A549 (cell line): ENCODE data around the gene BIRC5. TPM values are rescaled to one million over a fixed set of nuclear protein-coding genes. Genes with fewer than 3 reads are reported as not detected.
A peak's percentile ranks its signal among the peaks of the same experiment; 100 is the strongest.

Experiments
- ATAC-seq, 2 experiments: fragments of 200-7000 bp in 1 of 2; fragments of >200 bp in 1 of 2; cut with Nextera tagmentation in 1 of 2; cut with Tn5 transposase in 1 of 2; 3 replicates each; pipeline versions ENCODE4 v1.8.0 to v1.9.1; 2018 to 2020; ENCODE audit warnings: mild to moderate bottlenecking in 1 of 2, moderate library complexity in 1 of 2
- CTCF ChIA-PET: fragments of 300-600 bp; sonication (Branson Sonifier 250); formaldehyde crosslinking; extraction: SDS; loops from one replicate; lab custom pipeline; 2021; ENCODE audit warnings: antibody characterized with exemption, inconsistent platforms; lab: Yijun Ruan, JAX
- POLR2A ChIA-PET: fragments of 350-600 bp; formaldehyde crosslinking; extraction: SDS; loops from one replicate; lab custom pipeline; 2021; ENCODE audit warnings: antibody characterized with exemption, inconsistent platforms; lab: Yijun Ruan, JAX
- DNase-seq, 2 experiments: peaks; one replicate each; pipeline versions ENCODE4 v3.0.0 to v3.0.0-alpha.2; 2011 to 2016; ENCODE audit warnings: low read depth in 1 of 2, low spot score in 1 of 2
- FAIRE-seq: peaks from 2 replicates; lab custom pipeline; 2011; peaks lifted over from hg19 to GRCh38; lab: Jason Lieb, UNC
- H3K27ac ChIP-seq, 2 experiments: fragments of >200 bp; sonication (Bioruptor Twin); formaldehyde crosslinking; 3 replicates each; pipeline ENCODE4 v1.5.1; 2016 to 2017
- H3K4me1 ChIP-seq: fragments of >200 bp; sonication (Bioruptor Twin); formaldehyde crosslinking; 3 replicates; pipeline ENCODE4 v1.6.1; 2016
- H3K4me2 ChIP-seq: fragments of >200 bp; sonication (Bioruptor Twin); formaldehyde crosslinking; 3 replicates; pipeline ENCODE4 v1.6.1; 2016
- H3K4me3 ChIP-seq: fragments of >200 bp; sonication (Bioruptor Twin); formaldehyde crosslinking; 3 replicates; pipeline ENCODE4 v1.5.1; 2016
- H3K9me3 ChIP-seq: fragments of >200 bp; sonication (Bioruptor Twin); formaldehyde crosslinking; 3 replicates; pipeline ENCODE4 v1.6.1; 2016
- CBX8 ChIP-seq: fragments of 200-600 bp; sonication (generic); IDR thresholded peaks from 2 replicates; pipeline ENCODE4 v1.6.1; 2016
- CEBPB ChIP-seq, 2 experiments: fragments of >200 bp in 1 of 2; sonication (Bioruptor Twin) in 1 of 2; formaldehyde crosslinking in 1 of 2; IDR thresholded peaks; 2 replicates each; pipeline ENCODE4 v1.6.1; 2012 to 2016
- CHD2 ChIP-seq: fragments of 150-350 bp; IDR thresholded peaks from 2 replicates; pipeline ENCODE4 v1.6.1; 2014; ENCODE audit warnings: low read length; ENCODE audit not compliant: partially characterized antibody
- CHD4 ChIP-seq: fragments of 200-600 bp; sonication (generic); IDR thresholded peaks from 2 replicates; pipeline ENCODE4 v1.6.1; 2016; ENCODE audit warnings: antibody characterized with exemption, mild to moderate bottlenecking, borderline replicate concordance
- EHF ChIP-seq: fragments of 250-450 bp; sonication (Bioruptor Pico); IDR thresholded peaks from 2 replicates; pipeline ENCODE4 v1.5.0; 2020; ENCODE audit warnings: mild to moderate bottlenecking
- ELK1 ChIP-seq: fragments of 150-350 bp; IDR thresholded peaks from 2 replicates; pipeline ENCODE4 v1.6.1; 2014; ENCODE audit warnings: low read depth, mild to moderate bottlenecking, low read length
- FOSL2 ChIP-seq, 2 experiments: fragments of 450-650 bp in 1 of 2; fragments of >200 bp in 1 of 2; sonication (Bioruptor Twin) in 1 of 2; formaldehyde crosslinking; IDR thresholded peaks; 2 replicates each; pipeline versions ENCODE4 v1.5.0 to v1.6.1; 2016 to 2020; ENCODE audit warnings: mild to moderate bottlenecking in 1 of 2, moderate library complexity in 1 of 2
- FOXS1 ChIP-seq: fragments of 250-450 bp; sonication (Bioruptor Pico); IDR thresholded peaks from 2 replicates; pipeline ENCODE4 v1.5.0; 2020; ENCODE audit warnings: mild to moderate bottlenecking, moderate library complexity
- HDAC2 ChIP-seq: fragments of 200-600 bp; sonication (generic); IDR thresholded peaks from 2 replicates; pipeline ENCODE4 v1.6.1; 2016
- HOXB5 ChIP-seq: fragments of 250-450 bp; sonication (Bioruptor Pico); IDR thresholded peaks from 2 replicates; pipeline ENCODE4 v1.5.0; 2020; ENCODE audit warnings: mild to moderate bottlenecking, moderate library complexity
- JUNB ChIP-seq: fragments of >200 bp; sonication (Bioruptor Twin); formaldehyde crosslinking; IDR thresholded peaks from 2 replicates; pipeline ENCODE4 v1.6.1; 2016
- KDM1A ChIP-seq: fragments of 200-600 bp; sonication (generic); IDR thresholded peaks from 2 replicates; pipeline ENCODE4 v1.6.1; 2016; ENCODE audit warnings: low read depth, mild to moderate bottlenecking
- KDM5A ChIP-seq: fragments of 200-600 bp; sonication (generic); IDR thresholded peaks from 2 replicates; pipeline ENCODE4 v1.6.1; 2016; ENCODE audit warnings: antibody characterized with exemption, mild to moderate bottlenecking
- MAZ ChIP-seq: fragments of 150-350 bp; IDR thresholded peaks from 2 replicates; pipeline ENCODE4 v1.6.1; 2014; ENCODE audit warnings: antibody characterized with exemption, low read depth, low read length, borderline replicate concordance
- NPAS2 ChIP-seq: fragments of 250-450 bp; sonication (Bioruptor Pico); IDR thresholded peaks from 2 replicates; pipeline ENCODE4 v1.8.0; 2022; ENCODE audit warnings: mild to moderate bottlenecking, moderate library complexity, borderline replicate concordance
- POLR2AphosphoS2 ChIP-seq: conservative IDR thresholded peaks from 2 replicates; pipeline ENCODE4 v1.6.1; 2012; ENCODE audit warnings: low read length, improper control_type of control experiment, inconsistent platforms
- RARB ChIP-seq: fragments of 250-450 bp; sonication (Bioruptor Pico); IDR thresholded peaks from 2 replicates; pipeline ENCODE4 v1.8.0; 2021; ENCODE audit warnings: mild to moderate bottlenecking, moderate library complexity
- RCOR1 ChIP-seq: fragments of 150-350 bp; IDR thresholded peaks from 2 replicates; pipeline ENCODE4 v1.6.1; 2014; ENCODE audit warnings: antibody characterized with exemption, low read length, low read depth
- RFX5 ChIP-seq: fragments of 450-650 bp; IDR thresholded peaks from 2 replicates; pipeline ENCODE4 v1.7.1; 2014; ENCODE audit warnings: antibody characterized with exemption, mild to moderate bottlenecking, moderate library complexity
- RNF2 ChIP-seq: fragments of 200-600 bp; sonication (generic); IDR thresholded peaks from 2 replicates; pipeline ENCODE4 v1.6.1; 2016; ENCODE audit warnings: low read depth, mild to moderate bottlenecking, antibody characterized with exemption, moderate library complexity, borderline replicate concordance
- SMC3 ChIP-seq: fragments of >200 bp; sonication (Bioruptor Twin); formaldehyde crosslinking; IDR thresholded peaks from 3 replicates; pipeline ENCODE4 v1.6.1; 2018; ENCODE audit warnings: inconsistent platforms
- SREBF2 ChIP-seq: fragments of 450-650 bp; IDR thresholded peaks from 2 replicates; pipeline ENCODE4 v1.6.1; 2014; ENCODE audit warnings: mild to moderate bottlenecking, moderate library complexity
- TFCP2L1 ChIP-seq: fragments of 250-450 bp; sonication (Bioruptor Pico); IDR thresholded peaks from 2 replicates; pipeline ENCODE4 v1.5.0; 2021; ENCODE audit warnings: mild to moderate bottlenecking
- WGBS: methylation state at CpG from one replicate; pipeline ENCODE4 v1.1.6; 2017; ENCODE audit errors: missing lambda C conversion rate; 5-methylcytosine and 5-hydroxymethylcytosine counted together
- polyA plus RNA-seq, 4 experiments: library from polyadenylated mRNA; depleted of rRNA in 3 of 4; stranded (reverse); fragments of >200 nt; fragmentation: RNase III in 1 of 4; extraction: RNeasy Plus Mini Kit Qiagen cat#74134 plus additional on column Dnase treatment in 1 of 4; gene quantifications; 2 replicates in 3 of 4; 3 replicates in 1 of 4; pipeline ENCODE4 v1.2.3, GENCODE V29; 2011 to 2017
- TF ChIP-seq, protein P1 (sequence below): IDR thresholded peaks from 2 replicates; pipeline ENCODE4 v1.6.1; 2012
- TF ChIP-seq, protein P2 (sequence below): fragments of 450-650 bp; IDR thresholded peaks from 2 replicates; pipeline ENCODE4 v1.6.1; 2014; ENCODE audit warnings: antibody characterized with exemption
- TF ChIP-seq, protein P3 (sequence below): IDR thresholded peaks from 2 replicates; pipeline ENCODE4 v1.6.1; 2012; ENCODE audit warnings: low read depth, borderline replicate concordance
- TF ChIP-seq, protein P4 (sequence below): fragments of 250-450 bp; sonication (Bioruptor Pico); IDR thresholded peaks from 2 replicates; pipeline ENCODE4 v1.5.0; 2020; ENCODE audit warnings: low read depth, mild to moderate bottlenecking, moderate library complexity
- TF ChIP-seq, protein P5 (sequence below): fragments of 200-600 bp; sonication (generic); IDR thresholded peaks from 2 replicates; pipeline ENCODE4 v1.6.1; 2016; ENCODE audit warnings: antibody characterized with exemption, mild to moderate bottlenecking, moderate library complexity

Gene BIRC5
- polyA plus RNA-seq, 2 of the 4 experiments (the other 2 are of a cell fraction): 51.9 to 109 TPM

GRCh38 chr17:78224231-78225087, 10.4 kb downstream of the BIRC5 start:
- no peak overlapping the region for H3K4me3 ChIP-seq
- TF ChIP-seq CEBPB (IDR thresholded peaks at IDR 0.05) (no peak), NPAS2 (no peak), MAZ (no peak), RNF2 (no peak), RARB (CRISPR knock-in tag) (no peak), CHD4 (no peak), ELK1 (no peak), FOSL2 (IDR thresholded peaks at IDR 0.05) (no peak), FOSL2 (CRISPR knock-in tag; IDR thresholded peaks at IDR 0.05) (no peak), SMC3 (no peak), KDM5A (no peak), HOXB5 (CRISPR knock-in tag) (no peak), HDAC2 (no peak), TFCP2L1 (CRISPR knock-in tag) (no peak)
- TF ChIP-seq, protein P1, sequence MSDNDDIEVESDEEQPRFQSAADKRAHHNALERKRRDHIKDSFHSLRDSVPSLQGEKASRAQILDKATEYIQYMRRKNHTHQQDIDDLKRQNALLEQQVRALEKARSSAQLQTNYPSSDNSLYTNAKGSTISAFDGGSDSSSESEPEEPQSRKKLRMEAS: no peak
- TF ChIP-seq, protein P2, sequence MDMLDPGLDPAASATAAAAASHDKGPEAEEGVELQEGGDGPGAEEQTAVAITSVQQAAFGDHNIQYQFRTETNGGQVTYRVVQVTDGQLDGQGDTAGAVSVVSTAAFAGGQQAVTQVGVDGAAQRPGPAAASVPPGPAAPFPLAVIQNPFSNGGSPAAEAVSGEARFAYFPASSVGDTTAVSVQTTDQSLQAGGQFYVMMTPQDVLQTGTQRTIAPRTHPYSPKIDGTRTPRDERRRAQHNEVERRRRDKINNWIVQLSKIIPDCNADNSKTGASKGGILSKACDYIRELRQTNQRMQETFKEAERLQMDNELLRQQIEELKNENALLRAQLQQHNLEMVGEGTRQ: no peak
- TF ChIP-seq, protein P3, sequence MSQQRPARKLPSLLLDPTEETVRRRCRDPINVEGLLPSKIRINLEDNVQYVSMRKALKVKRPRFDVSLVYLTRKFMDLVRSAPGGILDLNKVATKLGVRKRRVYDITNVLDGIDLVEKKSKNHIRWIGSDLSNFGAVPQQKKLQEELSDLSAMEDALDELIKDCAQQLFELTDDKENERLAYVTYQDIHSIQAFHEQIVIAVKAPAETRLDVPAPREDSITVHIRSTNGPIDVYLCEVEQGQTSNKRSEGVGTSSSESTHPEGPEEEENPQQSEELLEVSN: no peak
- CTCF ChIA-PET: interaction anchor here (1.3 to 17.1 kb wide), 3 partner anchors 28 to 197 kb away, joined by 3 to 150 read pairs (median 4); no protein-coding TSS in a partner anchor
- FAIRE-seq (no peak), DNase-seq (no peak), ATAC-seq (no peak)
- no peaks in the 10 kb centered on the region for H3K4me1 ChIP-seq
- 90% methylated on average over 27 of the region's 27 CpGs for WGBS
- no peak overlapping the region for H3K27ac ChIP-seq
- no peak overlapping the region for H3K4me2 ChIP-seq
- no peaks in the 10 kb centered on the region for H3K9me3 ChIP-seq
- POLR2A ChIA-PET: no interaction called here

- no peak for FAIRE-seq
- Histone ChIP-seq H3K27ac (no peak overlapping the region), H3K9me3 (no peaks in the 10 kb centered on the region), H3K4me3 (no peak overlapping the region), H3K4me1 (no peaks in the 10 kb centered on the region), H3K4me2 (no peak overlapping the region)
- 93% methylated on average over 16 of the region's 16 CpGs for WGBS
- ATAC-seq: no peak
- CTCF ChIA-PET: interaction anchor here (0.6 to 17.1 kb wide), 6 partner anchors 27 to 196 kb away, joined by 3 to 150 read pairs (median 4); no protein-coding TSS in a partner anchor
- DNase-seq: no peak
- POLR2A ChIA-PET: no interaction called here
- TF ChIP-seq CBX8: no peak
- no peak for TF ChIP-seq RFX5
- TF ChIP-seq KDM1A: no peak
- TF ChIP-seq CHD2: no peak
- no peak for TF ChIP-seq SMC3
- TF ChIP-seq, protein P4, sequence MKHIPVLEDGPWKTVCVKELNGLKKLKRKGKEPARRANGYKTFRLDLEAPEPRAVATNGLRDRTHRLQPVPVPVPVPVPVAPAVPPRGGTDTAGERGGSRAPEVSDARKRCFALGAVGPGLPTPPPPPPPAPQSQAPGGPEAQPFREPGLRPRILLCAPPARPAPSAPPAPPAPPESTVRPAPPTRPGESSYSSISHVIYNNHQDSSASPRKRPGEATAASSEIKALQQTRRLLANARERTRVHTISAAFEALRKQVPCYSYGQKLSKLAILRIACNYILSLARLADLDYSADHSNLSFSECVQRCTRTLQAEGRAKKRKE (CRISPR knock-in tag): no peak
- TF ChIP-seq POLR2AphosphoS2: peak; percentile 30
- no peak for TF ChIP-seq JUNB
- TF ChIP-seq FOXS1 (CRISPR knock-in tag): no peak
- no peak for TF ChIP-seq RCOR1
- no peak for TF ChIP-seq HDAC2
- TF ChIP-seq, protein P3: 0 out of 2 replicates have a peak, but pooled peaks have one; percentile 24
- TF ChIP-seq NPAS2: no peak
- no peak for TF ChIP-seq EHF
- TF ChIP-seq SREBF2: no peak
- TF ChIP-seq, protein P5, sequence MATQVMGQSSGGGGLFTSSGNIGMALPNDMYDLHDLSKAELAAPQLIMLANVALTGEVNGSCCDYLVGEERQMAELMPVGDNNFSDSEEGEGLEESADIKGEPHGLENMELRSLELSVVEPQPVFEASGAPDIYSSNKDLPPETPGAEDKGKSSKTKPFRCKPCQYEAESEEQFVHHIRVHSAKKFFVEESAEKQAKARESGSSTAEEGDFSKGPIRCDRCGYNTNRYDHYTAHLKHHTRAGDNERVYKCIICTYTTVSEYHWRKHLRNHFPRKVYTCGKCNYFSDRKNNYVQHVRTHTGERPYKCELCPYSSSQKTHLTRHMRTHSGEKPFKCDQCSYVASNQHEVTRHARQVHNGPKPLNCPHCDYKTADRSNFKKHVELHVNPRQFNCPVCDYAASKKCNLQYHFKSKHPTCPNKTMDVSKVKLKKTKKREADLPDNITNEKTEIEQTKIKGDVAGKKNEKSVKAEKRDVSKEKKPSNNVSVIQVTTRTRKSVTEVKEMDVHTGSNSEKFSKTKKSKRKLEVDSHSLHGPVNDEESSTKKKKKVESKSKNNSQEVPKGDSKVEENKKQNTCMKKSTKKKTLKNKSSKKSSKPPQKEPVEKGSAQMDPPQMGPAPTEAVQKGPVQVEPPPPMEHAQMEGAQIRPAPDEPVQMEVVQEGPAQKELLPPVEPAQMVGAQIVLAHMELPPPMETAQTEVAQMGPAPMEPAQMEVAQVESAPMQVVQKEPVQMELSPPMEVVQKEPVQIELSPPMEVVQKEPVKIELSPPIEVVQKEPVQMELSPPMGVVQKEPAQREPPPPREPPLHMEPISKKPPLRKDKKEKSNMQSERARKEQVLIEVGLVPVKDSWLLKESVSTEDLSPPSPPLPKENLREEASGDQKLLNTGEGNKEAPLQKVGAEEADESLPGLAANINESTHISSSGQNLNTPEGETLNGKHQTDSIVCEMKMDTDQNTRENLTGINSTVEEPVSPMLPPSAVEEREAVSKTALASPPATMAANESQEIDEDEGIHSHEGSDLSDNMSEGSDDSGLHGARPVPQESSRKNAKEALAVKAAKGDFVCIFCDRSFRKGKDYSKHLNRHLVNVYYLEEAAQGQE: no peak
Observed at GRCh38 chr17:78225088-78225865, 11.2 kb downstream of the BIRC5 start.
